Omental fat pad (tissue), 4 donors: Measurements from ENCODE around the gene FALEC. TPM values are rescaled to one million over a fixed set of nuclear protein-coding genes. Genes with fewer than 3 reads are reported as not detected.

ENCODE experiments used
- ATAC-seq: fragments of 150-250 bp; one replicate; pipeline ENCODE4 v1.9.1; 2016; ENCODE audit warnings: mild to moderate bottlenecking, moderate library complexity; ENCODE audit not compliant: low FRiP score
- DNase-seq: peaks from one replicate; pipeline ENCODE4 v3.0.0-alpha.2; 2019; ENCODE audit warnings: low spot score
- total RNA-seq, 4 donors: library from RNA; depleted of rRNA; stranded (reverse); fragments of >200 nt; gene quantifications; one replicate each; pipeline ENCODE4 v1.1.0, GENCODE V29; 2016
- TF ChIP-seq, protein P1 (sequence below), 3 donors: fragments of 450-650 bp; IDR thresholded peaks; one replicate each; pipeline ENCODE4 v1.5.1; 2016 to 2017; ENCODE audit warnings: antibody characterized with exemption in 3 of 3, mild to moderate bottlenecking in 3 of 3, moderate library complexity in 2 of 3

The FALEC gene
- total RNA-seq, 4 donors from 2014 or later: not detected

DNA sequence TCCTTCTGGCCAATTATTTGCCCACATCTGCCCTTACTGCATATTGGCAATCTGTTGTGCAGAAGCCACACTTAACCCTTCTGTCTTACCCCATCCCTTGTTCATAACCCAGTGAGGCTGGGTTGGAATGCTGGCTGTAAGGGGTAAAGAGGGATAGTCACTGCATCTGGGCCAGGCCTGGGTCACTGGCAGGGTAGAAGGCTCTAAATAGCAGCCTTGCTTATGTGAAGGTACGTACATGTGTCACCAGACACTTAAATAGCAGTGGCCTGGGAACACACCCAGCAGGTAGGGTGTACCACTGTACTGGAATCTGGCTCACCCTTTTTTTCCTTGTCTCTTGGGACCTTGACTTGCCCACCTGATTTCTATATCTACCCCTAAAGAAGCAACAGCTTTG, 38.2 kb upstream of the FALEC start:
- no peak for ATAC-seq
- TF ChIP-seq, protein P1, sequence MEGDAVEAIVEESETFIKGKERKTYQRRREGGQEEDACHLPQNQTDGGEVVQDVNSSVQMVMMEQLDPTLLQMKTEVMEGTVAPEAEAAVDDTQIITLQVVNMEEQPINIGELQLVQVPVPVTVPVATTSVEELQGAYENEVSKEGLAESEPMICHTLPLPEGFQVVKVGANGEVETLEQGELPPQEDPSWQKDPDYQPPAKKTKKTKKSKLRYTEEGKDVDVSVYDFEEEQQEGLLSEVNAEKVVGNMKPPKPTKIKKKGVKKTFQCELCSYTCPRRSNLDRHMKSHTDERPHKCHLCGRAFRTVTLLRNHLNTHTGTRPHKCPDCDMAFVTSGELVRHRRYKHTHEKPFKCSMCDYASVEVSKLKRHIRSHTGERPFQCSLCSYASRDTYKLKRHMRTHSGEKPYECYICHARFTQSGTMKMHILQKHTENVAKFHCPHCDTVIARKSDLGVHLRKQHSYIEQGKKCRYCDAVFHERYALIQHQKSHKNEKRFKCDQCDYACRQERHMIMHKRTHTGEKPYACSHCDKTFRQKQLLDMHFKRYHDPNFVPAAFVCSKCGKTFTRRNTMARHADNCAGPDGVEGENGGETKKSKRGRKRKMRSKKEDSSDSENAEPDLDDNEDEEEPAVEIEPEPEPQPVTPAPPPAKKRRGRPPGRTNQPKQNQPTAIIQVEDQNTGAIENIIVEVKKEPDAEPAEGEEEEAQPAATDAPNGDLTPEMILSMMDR (IDR thresholded peaks at IDR 0.05): no peak
- no peak for DNase-seq

DNA sequence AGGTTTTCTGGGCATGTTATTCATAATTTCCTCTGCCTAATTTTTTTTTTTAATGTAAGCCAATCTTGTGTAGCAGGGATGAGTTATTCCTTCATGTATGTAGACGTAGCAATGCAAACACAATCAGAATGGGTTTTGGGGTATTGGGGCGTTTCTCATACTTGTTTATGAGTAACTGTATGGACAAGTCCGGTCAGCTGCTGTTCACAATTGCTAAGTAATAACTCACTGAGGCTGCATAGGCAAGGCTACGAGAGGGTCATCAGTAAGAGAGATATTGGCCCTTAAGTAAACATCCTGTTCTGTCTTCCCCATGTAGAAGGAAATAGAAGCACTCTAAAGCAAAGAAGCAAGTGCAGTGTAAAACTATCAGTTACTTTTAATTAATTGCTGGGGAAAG, 37.8 kb upstream of the FALEC start:
- no peak for ATAC-seq
- DNase-seq: no peak
- TF ChIP-seq, protein P1 (IDR thresholded peaks at IDR 0.05): no peak

DNA sequence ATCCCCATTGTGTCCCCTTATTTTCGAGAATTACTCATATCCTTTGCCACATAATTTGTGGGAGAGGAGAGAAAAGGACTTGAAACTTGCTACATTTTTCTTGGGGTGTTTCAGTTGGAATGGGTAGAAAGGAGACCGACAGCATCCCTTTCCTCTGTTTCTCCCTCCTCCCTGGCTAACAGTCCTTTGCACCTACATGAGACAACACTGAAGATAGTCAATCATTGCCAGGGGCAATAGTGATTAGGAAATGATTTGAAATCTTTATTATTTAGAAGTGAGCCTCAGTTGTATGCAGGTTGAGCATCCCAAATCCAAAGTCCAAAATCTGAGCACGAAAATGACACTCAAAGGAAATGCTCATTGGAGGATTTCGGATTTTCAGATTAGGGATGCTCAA, 36.2 kb upstream of the FALEC start:
- DNase-seq (no peak), ATAC-seq (no peak)
- TF ChIP-seq, protein P1 (IDR thresholded peaks at IDR 0.05): no peak

DNA sequence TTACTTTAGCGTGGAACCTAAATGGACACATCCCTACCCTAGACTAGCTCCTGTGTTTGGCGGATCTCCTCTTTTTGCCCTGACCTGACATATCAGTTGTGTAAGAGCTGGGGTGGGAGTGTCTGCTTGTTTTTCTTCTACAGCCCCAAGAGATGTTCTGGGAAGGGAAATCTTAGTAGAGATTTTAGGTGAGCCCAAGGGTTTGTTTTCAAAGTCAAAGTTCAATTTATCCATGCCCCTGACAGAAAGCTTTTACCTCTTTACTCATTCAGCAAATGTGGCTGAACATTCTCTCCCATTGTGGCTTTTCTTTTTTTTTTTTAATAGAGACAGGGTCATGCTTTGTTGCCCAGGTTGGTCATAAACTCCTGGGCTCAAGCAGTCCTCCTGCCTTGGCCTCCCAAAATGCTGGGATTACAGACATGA, 35.6 kb upstream of the FALEC start:
- TF ChIP-seq, protein P1 (IDR thresholded peaks at IDR 0.05): no peak
- DNase-seq (no peak), ATAC-seq (no peak)

DNA sequence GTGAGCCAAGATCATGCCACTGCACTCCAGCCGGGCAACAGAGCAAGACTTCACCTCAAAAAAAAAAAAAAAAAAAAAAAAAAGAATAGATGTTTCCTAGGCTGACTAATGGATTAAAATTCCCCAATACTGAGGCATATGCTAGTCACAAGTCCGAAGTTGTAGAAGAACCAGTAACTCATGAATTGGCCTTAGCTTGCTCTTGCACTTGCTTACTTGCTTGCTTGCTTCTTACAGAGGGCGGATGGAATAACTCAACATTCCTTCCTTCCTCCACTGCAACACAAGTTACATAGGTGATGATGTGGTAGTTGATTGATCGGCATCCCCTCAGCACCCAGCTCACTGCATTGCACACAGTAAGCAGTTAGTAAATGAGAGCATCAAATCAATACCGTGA, 31.1 kb upstream of the FALEC start:
- TF ChIP-seq, protein P1 (IDR thresholded peaks at IDR 0.05): no peak
- DNase-seq (no peak), ATAC-seq (no peak)

DNA sequence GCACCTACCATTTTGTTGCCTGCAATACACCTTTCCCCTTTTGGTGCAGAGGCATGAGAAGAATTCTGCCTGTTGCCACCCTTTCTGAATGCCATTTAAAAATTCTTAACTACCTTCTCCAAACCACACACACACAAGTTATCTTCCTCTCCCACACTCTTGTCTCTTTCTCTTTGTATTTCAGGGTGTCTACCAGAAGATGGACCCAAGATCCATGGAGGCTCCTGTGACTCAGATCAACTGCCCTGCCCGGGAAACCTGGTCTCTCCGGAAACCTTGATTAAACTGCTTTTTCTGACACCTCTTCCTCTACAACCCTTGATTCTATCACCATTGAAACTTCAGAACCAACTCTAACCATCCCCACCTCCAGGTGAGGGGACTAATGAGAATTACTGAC, 30.7 kb upstream of the FALEC start:
- TF ChIP-seq, protein P1 (IDR thresholded peaks at IDR 0.05): no peak
- no peak for DNase-seq
- no peak for ATAC-seq

DNA sequence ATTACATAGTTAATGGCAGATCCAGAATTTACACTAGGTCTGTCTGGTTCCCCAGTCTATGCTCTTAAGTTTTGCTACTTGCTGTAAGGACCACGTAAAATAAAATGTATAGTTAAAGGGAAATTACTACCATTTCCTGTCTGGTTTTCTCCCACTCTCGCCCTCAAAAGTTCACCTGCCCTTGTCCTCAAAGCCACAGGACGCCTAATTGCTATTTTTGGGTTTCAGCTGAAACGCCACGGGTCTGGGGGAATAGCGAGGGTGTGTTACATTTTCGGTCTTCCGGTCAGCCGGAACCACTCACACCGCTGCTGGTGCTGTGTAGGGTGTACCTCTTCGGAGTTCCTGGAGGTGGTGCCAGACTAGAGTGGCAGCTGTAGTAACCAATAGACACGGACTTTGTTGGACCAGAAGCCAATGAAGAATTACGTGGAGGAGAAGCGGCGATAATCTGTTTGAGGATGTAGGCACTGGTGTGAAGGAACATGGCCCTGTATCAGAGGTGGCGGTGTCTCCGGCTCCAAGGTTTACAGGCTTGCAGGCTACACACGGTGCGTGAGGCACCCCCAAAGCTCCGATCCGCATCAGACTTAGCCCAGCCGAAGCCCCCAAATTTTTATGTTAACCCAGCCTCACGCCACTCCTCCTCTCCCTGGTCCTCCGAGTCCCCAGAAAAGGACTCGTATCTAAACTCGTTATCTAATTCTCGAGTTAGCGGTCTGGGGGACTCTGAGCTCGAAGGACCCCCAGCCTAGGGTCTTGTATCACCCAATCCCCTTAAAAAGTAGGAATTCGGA, 28.4 kb upstream of the FALEC start, which contains the start of gene TARS2:
Gene TARS2, plus strand, starts transcription at position 454 of the 797 bp plus-strand sequence. Its CDS starts 32 bp downstream, at position 486.
- DNase-seq (peak; percentile 95), ATAC-seq (peak; percentile 100)
- TF ChIP-seq, protein P1 (IDR thresholded peaks at IDR 0.05): no peak
